Measurements from ENCODE around the gene N4BP2L2. TPM values are rescaled to one million over a fixed set of nuclear protein-coding genes. Genes with fewer than 3 reads are reported as not detected.

N4BP2L2 gene
- total and polyA plus RNA-seq, 9 of the 15 experiments (the other 6 are each of a cell fraction or from before 2014, with no cell fraction given), result 33.9 to 76.4 (median 48.7) TPM

DNA sequence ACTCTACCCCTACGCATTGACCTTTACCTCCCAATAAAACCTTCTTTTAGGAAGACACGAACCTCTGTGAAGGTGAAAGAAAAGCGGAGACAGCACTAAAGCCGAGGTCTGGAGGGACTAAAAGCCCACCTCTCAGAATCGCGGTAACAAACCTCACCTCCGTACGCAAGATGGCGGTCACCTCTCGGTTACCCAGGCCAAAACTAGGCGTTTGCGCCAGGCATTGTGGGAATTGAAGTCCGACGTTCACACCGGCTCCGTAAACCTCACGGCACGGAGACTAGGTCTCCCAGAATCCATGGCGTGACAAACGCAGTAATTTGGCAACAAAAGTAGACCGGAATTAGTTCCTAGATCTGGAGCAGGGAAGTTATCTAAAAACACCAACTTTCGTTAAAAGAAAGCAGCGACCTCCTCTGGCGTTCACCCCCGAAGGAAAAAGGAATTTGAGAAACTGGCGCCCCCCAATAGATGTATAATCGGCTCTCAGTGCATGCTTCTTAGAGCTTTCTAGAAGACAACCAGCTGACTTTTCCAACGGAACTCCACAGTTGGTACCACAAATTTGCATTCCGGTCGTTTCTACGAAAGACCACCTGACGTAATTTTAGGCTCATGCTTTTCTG, at the start of gene N4BP2L2 (continued):
- TF ChIP-seq ARHGAP35 (IDR thresholded peaks at IDR 0.05; ENCODE audit: partially characterized antibody), result no peak
- no peak for TF ChIP-seq RBM14 (IDR thresholded peaks at IDR 0.05; ENCODE audit: borderline replicate concordance, insufficient read depth, low read depth, low read length)
- no peak for TF ChIP-seq ZNF695 (CRISPR knock-in tag; IDR thresholded peaks at IDR 0.05)
- TF ChIP-seq ZNF174 (CRISPR knock-in tag; IDR thresholded peaks at IDR 0.05), result no peak
- TF ChIP-seq TGIF2 (CRISPR knock-in tag; IDR thresholded peaks at IDR 0.05), result no peak
- no peak for TF ChIP-seq BRF1 (IDR thresholded peaks at IDR 0.05; ENCODE audit: borderline replicate concordance, extremely low read depth, insufficient read length)
- TF ChIP-seq HNRNPUL1 (IDR thresholded peaks at IDR 0.05; ENCODE audit: low read length), result no peak
- TF ChIP-seq CHCHD3 (CRISPR knock-in tag; IDR thresholded peaks at IDR 0.05), result no peak
- TF ChIP-seq, protein P1, sequence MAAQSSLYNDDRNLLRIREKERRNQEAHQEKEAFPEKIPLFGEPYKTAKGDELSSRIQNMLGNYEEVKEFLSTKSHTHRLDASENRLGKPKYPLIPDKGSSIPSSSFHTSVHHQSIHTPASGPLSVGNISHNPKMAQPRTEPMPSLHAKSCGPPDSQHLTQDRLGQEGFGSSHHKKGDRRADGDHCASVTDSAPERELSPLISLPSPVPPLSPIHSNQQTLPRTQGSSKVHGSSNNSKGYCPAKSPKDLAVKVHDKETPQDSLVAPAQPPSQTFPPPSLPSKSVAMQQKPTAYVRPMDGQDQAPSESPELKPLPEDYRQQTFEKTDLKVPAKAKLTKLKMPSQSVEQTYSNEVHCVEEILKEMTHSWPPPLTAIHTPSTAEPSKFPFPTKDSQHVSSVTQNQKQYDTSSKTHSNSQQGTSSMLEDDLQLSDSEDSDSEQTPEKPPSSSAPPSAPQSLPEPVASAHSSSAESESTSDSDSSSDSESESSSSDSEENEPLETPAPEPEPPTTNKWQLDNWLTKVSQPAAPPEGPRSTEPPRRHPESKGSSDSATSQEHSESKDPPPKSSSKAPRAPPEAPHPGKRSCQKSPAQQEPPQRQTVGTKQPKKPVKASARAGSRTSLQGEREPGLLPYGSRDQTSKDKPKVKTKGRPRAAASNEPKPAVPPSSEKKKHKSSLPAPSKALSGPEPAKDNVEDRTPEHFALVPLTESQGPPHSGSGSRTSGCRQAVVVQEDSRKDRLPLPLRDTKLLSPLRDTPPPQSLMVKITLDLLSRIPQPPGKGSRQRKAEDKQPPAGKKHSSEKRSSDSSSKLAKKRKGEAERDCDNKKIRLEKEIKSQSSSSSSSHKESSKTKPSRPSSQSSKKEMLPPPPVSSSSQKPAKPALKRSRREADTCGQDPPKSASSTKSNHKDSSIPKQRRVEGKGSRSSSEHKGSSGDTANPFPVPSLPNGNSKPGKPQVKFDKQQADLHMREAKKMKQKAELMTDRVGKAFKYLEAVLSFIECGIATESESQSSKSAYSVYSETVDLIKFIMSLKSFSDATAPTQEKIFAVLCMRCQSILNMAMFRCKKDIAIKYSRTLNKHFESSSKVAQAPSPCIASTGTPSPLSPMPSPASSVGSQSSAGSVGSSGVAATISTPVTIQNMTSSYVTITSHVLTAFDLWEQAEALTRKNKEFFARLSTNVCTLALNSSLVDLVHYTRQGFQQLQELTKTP (IDR thresholded peaks at IDR 0.05; ENCODE audit: low read depth in 1 of 2, partially characterized antibody in 2 of 2), result peak; percentile 39 to 96
- TF ChIP-seq, protein P2, sequence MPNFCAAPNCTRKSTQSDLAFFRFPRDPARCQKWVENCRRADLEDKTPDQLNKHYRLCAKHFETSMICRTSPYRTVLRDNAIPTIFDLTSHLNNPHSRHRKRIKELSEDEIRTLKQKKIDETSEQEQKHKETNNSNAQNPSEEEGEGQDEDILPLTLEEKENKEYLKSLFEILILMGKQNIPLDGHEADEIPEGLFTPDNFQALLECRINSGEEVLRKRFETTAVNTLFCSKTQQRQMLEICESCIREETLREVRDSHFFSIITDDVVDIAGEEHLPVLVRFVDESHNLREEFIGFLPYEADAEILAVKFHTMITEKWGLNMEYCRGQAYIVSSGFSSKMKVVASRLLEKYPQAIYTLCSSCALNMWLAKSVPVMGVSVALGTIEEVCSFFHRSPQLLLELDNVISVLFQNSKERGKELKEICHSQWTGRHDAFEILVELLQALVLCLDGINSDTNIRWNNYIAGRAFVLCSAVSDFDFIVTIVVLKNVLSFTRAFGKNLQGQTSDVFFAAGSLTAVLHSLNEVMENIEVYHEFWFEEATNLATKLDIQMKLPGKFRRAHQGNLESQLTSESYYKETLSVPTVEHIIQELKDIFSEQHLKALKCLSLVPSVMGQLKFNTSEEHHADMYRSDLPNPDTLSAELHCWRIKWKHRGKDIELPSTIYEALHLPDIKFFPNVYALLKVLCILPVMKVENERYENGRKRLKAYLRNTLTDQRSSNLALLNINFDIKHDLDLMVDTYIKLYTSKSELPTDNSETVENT (CRISPR knock-in tag; IDR thresholded peaks at IDR 0.05), result no peak
- peak; percentile 86 for TF ChIP-seq GABPA (tag; conservative IDR thresholded peaks at IDR 0.05; ENCODE audit: low read depth)
- no peak for TF ChIP-seq PHF21A (IDR thresholded peaks at IDR 0.05; ENCODE audit: borderline replicate concordance, low read depth)
- no peak for TF ChIP-seq CHD4 (IDR thresholded peaks at IDR 0.05; ENCODE audit: insufficient read depth, insufficient replicate concordance, low read depth, low read length, poor library complexity, severe bottlenecking)
- TF ChIP-seq DMBX1 (CRISPR knock-in tag; IDR thresholded peaks at IDR 0.05; ENCODE audit: borderline replicate concordance), result no peak
- TF ChIP-seq, protein P3, sequence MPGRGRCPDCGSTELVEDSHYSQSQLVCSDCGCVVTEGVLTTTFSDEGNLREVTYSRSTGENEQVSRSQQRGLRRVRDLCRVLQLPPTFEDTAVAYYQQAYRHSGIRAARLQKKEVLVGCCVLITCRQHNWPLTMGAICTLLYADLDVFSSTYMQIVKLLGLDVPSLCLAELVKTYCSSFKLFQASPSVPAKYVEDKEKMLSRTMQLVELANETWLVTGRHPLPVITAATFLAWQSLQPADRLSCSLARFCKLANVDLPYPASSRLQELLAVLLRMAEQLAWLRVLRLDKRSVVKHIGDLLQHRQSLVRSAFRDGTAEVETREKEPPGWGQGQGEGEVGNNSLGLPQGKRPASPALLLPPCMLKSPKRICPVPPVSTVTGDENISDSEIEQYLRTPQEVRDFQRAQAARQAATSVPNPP (IDR thresholded peaks at IDR 0.05; ENCODE audit: borderline replicate concordance, insufficient read depth, insufficient read length), result no peak
- no peak for TF ChIP-seq ZNF184 (CRISPR knock-in tag; IDR thresholded peaks at IDR 0.05)
- TF ChIP-seq, protein P4, sequence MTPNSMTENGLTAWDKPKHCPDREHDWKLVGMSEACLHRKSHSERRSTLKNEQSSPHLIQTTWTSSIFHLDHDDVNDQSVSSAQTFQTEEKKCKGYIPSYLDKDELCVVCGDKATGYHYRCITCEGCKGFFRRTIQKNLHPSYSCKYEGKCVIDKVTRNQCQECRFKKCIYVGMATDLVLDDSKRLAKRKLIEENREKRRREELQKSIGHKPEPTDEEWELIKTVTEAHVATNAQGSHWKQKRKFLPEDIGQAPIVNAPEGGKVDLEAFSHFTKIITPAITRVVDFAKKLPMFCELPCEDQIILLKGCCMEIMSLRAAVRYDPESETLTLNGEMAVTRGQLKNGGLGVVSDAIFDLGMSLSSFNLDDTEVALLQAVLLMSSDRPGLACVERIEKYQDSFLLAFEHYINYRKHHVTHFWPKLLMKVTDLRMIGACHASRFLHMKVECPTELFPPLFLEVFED (CRISPR knock-in tag; conservative IDR thresholded peaks at IDR 0.05), result no peak
- TF ChIP-seq SRSF9 (IDR thresholded peaks at IDR 0.05; ENCODE audit: borderline replicate concordance, low read depth, low read length), result no peak
- TF ChIP-seq HCFC1 (IDR thresholded peaks at IDR 0.05; ENCODE audit: low read depth, low read length), result peak; percentile 94
